DOHH2 (cell line): Measurements from ENCODE around the gene ADAMTSL4.

Experiments used
- H3F3A ChIP-seq: fragments of 200-600 bp; sonication (generic), shearing (Covaris generic); 2 replicates; pipeline ENCODE4 v1.6.0; 2016; ENCODE audit warnings: antibody characterized with exemption, mild to moderate bottlenecking; ENCODE audit not compliant: control insufficient read depth, insufficient read depth
- H3K27ac ChIP-seq: fragments of 200-600 bp; sonication (generic); 2 replicates; pipeline ENCODE4 v1.5.1; 2014; ENCODE audit warnings: low read depth, mild to moderate bottlenecking, low read length, moderate library complexity
- H3K27me3 ChIP-seq: fragments of 200-600 bp; sonication (generic); 2 replicates; pipeline ENCODE4 v1.6.1; 2014; ENCODE audit warnings: mild to moderate bottlenecking, low read length, mixed read lengths; ENCODE audit not compliant: control insufficient read depth
- H3K36me3 ChIP-seq: fragments of 200-600 bp; sonication (generic); 2 replicates; pipeline ENCODE4 v1.6.1; 2014; ENCODE audit warnings: mild to moderate bottlenecking, low read length, moderate library complexity, mixed read lengths; ENCODE audit not compliant: control insufficient read depth
- H3K4me1 ChIP-seq: fragments of 200-600 bp; sonication (generic); 2 replicates; pipeline ENCODE4 v1.6.1; 2014; ENCODE audit warnings: mild to moderate bottlenecking, low read length, mixed read lengths; ENCODE audit not compliant: control insufficient read depth
- H3K4me2 ChIP-seq: fragments of 200-600 bp; sonication (generic); 2 replicates; pipeline ENCODE4 v1.6.0; 2014; ENCODE audit warnings: mild to moderate bottlenecking, low read length, moderate library complexity
- H3K4me3 ChIP-seq: fragments of 200-600 bp; sonication (generic); 2 replicates; pipeline ENCODE4 v1.5.1; 2014; ENCODE audit warnings: mild to moderate bottlenecking, low read length, mixed read lengths
- H3K79me2 ChIP-seq: fragments of 200-600 bp; sonication (generic); 2 replicates; pipeline ENCODE4 v1.6.1; 2014; ENCODE audit warnings: mild to moderate bottlenecking, low read length, mixed read lengths; ENCODE audit not compliant: control insufficient read depth
- H3K9me2 ChIP-seq: fragments of 200-600 bp; sonication (generic); replicated peaks from 2 replicates; pipeline ENCODE4 v1.6.1; 2014; ENCODE audit warnings: mild to moderate bottlenecking, low read length, mixed read lengths; ENCODE audit not compliant: control insufficient read depth
- H3K9me3 ChIP-seq: fragments of 200-600 bp; sonication (generic); 2 replicates; pipeline ENCODE4 v1.6.1; 2014; ENCODE audit warnings: antibody characterized with exemption, low read length, mixed read lengths; ENCODE audit not compliant: control insufficient read depth, insufficient read depth
- H4K20me1 ChIP-seq: fragments of 200-600 bp; sonication (generic); 2 replicates; pipeline ENCODE4 v1.6.0; 2014; ENCODE audit warnings: low read depth, mild to moderate bottlenecking, antibody characterized with exemption, low read length, moderate library complexity; ENCODE audit not compliant: control insufficient read depth, insufficient read depth
- CTCF ChIP-seq: fragments of 200-600 bp; sonication (generic); IDR thresholded peaks from one replicate; pipeline ENCODE4 v1.5.1; 2014; ENCODE audit warnings: antibody characterized with exemption, mild to moderate bottlenecking, low read depth, low read length; ENCODE audit not compliant: poor library complexity, severe bottlenecking
- EZH2phosphoT487 ChIP-seq: fragments of 200-600 bp; sonication (generic); IDR thresholded peaks from 2 replicates; pipeline ENCODE4 v1.6.1; 2017; ENCODE audit warnings: borderline replicate concordance, mild to moderate bottlenecking, antibody characterized with exemption, low read length, moderate library complexity, mixed read lengths

Gene ADAMTSL4

GRCh38 chr1:150544204-150544603, 5.0 kb upstream of the ADAMTSL4 start:
- H3K27ac ChIP-seq, result no peak overlapping the region
- no peak for TF ChIP-seq CTCF
- no peak for TF ChIP-seq EZH2phosphoT487
- no peaks in the 10 kb centered on the region for H3K79me2 ChIP-seq

GRCh38 chr1:150545486-150546032, 3.6 kb upstream of the ADAMTSL4 start:
- Histone ChIP-seq H3K27me3 (peaks cover 30% of the 10 kb centered on the region), H3K9me3 (no peaks in the 10 kb centered on the region), H3K27ac (no peak overlapping the region), H3F3A (0 out of 2 replicates have a peak, but pooled peaks cover 2% of the 10 kb centered on the region), H3K79me2 (no peaks in the 10 kb centered on the region), H3K9me2 (no peaks in the 10 kb centered on the region), H3K36me3 (no peaks in the 10 kb centered on the region), H3K4me1 (peaks cover 5% of the 10 kb centered on the region), H3K4me2 (no peak overlapping the region), H3K4me3 (no peak overlapping the region), H4K20me1 (no peaks in the 10 kb centered on the region)
- TF ChIP-seq EZH2phosphoT487 (no peak), CTCF (no peak)

More at GRCh38 chr1:150544204-150544603, 5.0 kb upstream of the ADAMTSL4 start:
- H3K4me2 ChIP-seq, result no peak overlapping the region
- peaks cover 5% of the 10 kb centered on the region for H3K4me1 ChIP-seq
- H4K20me1 ChIP-seq, result no peaks in the 10 kb centered on the region
- H3K36me3 ChIP-seq, result no peaks in the 10 kb centered on the region
- peaks cover 20% of the 10 kb centered on the region for H3K27me3 ChIP-seq
- 0 out of 2 replicates have a peak, but pooled peaks cover 2% of the 10 kb centered on the region for H3F3A ChIP-seq
- no peaks in the 10 kb centered on the region for H3K9me3 ChIP-seq
- no peaks in the 10 kb centered on the region for H3K9me2 ChIP-seq
- H3K4me3 ChIP-seq, result no peak overlapping the region

- H3K27ac ChIP-seq, result no peak overlapping the region
- H3K27me3 ChIP-seq, result peaks cover 39% of the 10 kb centered on the region
- no peaks in the 10 kb centered on the region for H3K36me3 ChIP-seq
- H3K4me2 ChIP-seq, result no peak overlapping the region
- 0 out of 2 replicates have a peak, but pooled peaks cover 2% of the 10 kb centered on the region for H3F3A ChIP-seq
- TF ChIP-seq EZH2phosphoT487 (no peak), CTCF (no peak)
- no peak overlapping the region for H3K4me3 ChIP-seq
- no peaks in the 10 kb centered on the region for H3K79me2 ChIP-seq
- peaks cover 5% of the 10 kb centered on the region for H3K4me1 ChIP-seq
- no peaks in the 10 kb centered on the region for H3K9me3 ChIP-seq
- H4K20me1 ChIP-seq, result no peaks in the 10 kb centered on the region
- H3K9me2 ChIP-seq, result no peaks in the 10 kb centered on the region
These were observed 2.8 kb upstream of the ADAMTSL4 start for GRCh38 chr1:150546294-150546937.
